Measurements from ENCODE around the gene ARHGAP24. TPM values are rescaled to one million over a fixed set of nuclear protein-coding genes. Genes with fewer than 3 reads are reported as not detected.

ARHGAP24 gene
- total and polyA plus RNA-seq, 2 experiments from 2014 or later: 5.1 to 8.6 TPM

- no peak overlapping the region for H3K27ac ChIP-seq
- DNase-seq (ENCODE audit: low read depth in 1 of 2, low spot score in 1 of 2): no peak
- no peaks in the 10 kb centered on the region for H3K27me3 ChIP-seq
- H3K36me3 ChIP-seq: no peaks in the 10 kb centered on the region
- H3K4me3 ChIP-seq: no peak overlapping the region
- H3K4me1 ChIP-seq (ENCODE audit: low read depth): no peaks in the 10 kb centered on the region
- no peak for TF ChIP-seq CTCF (IDR thresholded peaks at IDR 0.05; ENCODE audit: low read depth, low read length)
- H3K9me3 ChIP-seq (ENCODE audit: low read depth): no peaks in the 10 kb centered on the region
Measured at GRCh38 chr4:85452058-85452731, 22.8 kb upstream of the ARHGAP24 start.

GRCh38 chr4:85455942-85456341 is 19.0 kb upstream of the ARHGAP24 start:
- H3K4me1 ChIP-seq (ENCODE audit: low read depth): no peaks in the 10 kb centered on the region
- TF ChIP-seq CTCF (IDR thresholded peaks at IDR 0.05; ENCODE audit: low read depth, low read length): no peak
- no peak overlapping the region for H3K4me3 ChIP-seq
- H3K9me3 ChIP-seq (ENCODE audit: low read depth): no peaks in the 10 kb centered on the region
- no peak for DNase-seq (ENCODE audit: low read depth in 1 of 2, low spot score in 1 of 2)
- no peaks in the 10 kb centered on the region for H3K27me3 ChIP-seq
- H3K36me3 ChIP-seq: no peaks in the 10 kb centered on the region
- no peak overlapping the region for H3K27ac ChIP-seq

GRCh38 chr4:85457752-85458467 is 17.0 kb upstream of the ARHGAP24 start:
- Histone ChIP-seq H3K9me3 (ENCODE audit: low read depth) (no peaks in the 10 kb centered on the region), H3K4me1 (ENCODE audit: low read depth) (no peaks in the 10 kb centered on the region), H3K27ac (no peak overlapping the region), H3K27me3 (no peaks in the 10 kb centered on the region), H3K4me3 (no peak overlapping the region), H3K36me3 (no peaks in the 10 kb centered on the region)
- no peak for DNase-seq (ENCODE audit: low read depth in 1 of 2, low spot score in 1 of 2)
- no peak for TF ChIP-seq CTCF (IDR thresholded peaks at IDR 0.05; ENCODE audit: low read depth, low read length)

- Histone ChIP-seq H3K9me3 (ENCODE audit: low read depth) (no peaks in the 10 kb centered on the region), H3K36me3 (no peaks in the 10 kb centered on the region), H3K4me3 (no peak overlapping the region), H3K4me1 (ENCODE audit: low read depth) (no peaks in the 10 kb centered on the region), H3K27ac (no peak overlapping the region), H3K27me3 (no peaks in the 10 kb centered on the region)
- no peak for DNase-seq (ENCODE audit: low read depth in 1 of 2, low spot score in 1 of 2)
- no peak for TF ChIP-seq CTCF (IDR thresholded peaks at IDR 0.05; ENCODE audit: low read depth, low read length)
Measured at GRCh38 chr4:85459736-85460135, 15.2 kb upstream of the ARHGAP24 start.

- no peak for DNase-seq (ENCODE audit: low read depth in 1 of 2, low spot score in 1 of 2)
- Histone ChIP-seq H3K27me3 (no peaks in the 10 kb centered on the region), H3K4me3 (peak overlapping the region; percentile 38), H3K27ac (no peak overlapping the region), H3K4me1 (ENCODE audit: low read depth) (peaks cover 5% of the 10 kb centered on the region), H3K36me3 (no peaks in the 10 kb centered on the region), H3K9me3 (ENCODE audit: low read depth) (no peaks in the 10 kb centered on the region)
- no peak for TF ChIP-seq CTCF (IDR thresholded peaks at IDR 0.05; ENCODE audit: low read depth, low read length)
Measured at GRCh38 chr4:85474356-85474755, 594 bp upstream of the ARHGAP24 start.
